Epithelial cell of esophagus (primary cell): Measurements from ENCODE around the gene UFD1.

Experiments used
- DNase-seq: peaks from one replicate; pipeline ENCODE4 v3.0.0; 2010; ENCODE audit warnings: low read depth
- H3K4me3 ChIP-seq: 2 replicates; pipeline ENCODE4 v1.5.1; 2011; ENCODE audit warnings: mild to moderate bottlenecking, low read length, control low read depth
- TF ChIP-seq, protein P1 (sequence below): IDR thresholded peaks from 2 replicates; pipeline ENCODE4 v1.5.1; 2011; ENCODE audit warnings: low read depth, mild to moderate bottlenecking, low read length, control low read depth, inconsistent platforms; ENCODE audit not compliant: insufficient read depth; ENCODE audit errors: missing control alignments

Gene UFD1

DNA sequence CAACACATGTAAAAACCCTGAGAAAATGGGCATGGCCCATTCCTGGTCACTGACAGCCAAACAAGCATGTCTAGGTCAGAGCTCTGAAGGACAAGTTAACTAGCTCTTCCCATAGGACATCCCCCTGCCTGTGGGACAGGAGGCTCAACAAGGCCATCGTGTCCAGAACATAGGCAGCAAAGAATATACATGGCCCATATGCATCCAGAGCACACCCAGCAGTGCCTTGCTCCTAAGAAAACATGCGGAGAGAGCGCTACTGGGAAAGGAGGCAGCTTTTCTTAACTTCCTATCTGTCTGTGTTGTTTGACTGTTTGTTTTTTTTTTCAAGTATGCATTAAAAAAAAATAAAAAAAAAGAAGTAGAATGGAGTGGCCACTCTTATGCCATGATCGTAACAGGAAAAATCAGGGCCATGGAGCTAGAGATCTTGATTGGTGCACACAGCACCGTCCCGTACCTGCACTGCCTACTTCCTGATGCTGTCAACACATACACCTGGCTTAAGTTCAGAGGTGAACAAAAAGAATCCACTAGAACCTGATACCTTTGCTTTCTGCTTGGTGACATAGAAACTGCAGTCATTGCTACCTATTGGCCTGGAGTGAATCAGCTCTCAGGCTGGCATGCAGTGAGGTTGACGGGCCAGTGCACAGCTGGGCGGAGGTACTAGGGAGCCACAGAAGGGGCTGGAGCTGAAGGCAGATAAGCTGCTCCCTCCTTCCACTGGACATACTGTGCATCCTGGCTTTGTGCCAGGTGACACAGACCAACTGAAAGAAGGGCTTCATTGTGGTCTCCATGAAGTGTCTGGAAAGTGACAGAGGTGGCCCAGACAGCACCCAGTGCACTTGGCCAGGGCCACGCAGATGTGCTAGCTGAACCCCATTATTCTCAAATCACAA lies 11.9 kb downstream of the UFD1 start:
- TF ChIP-seq, protein P1, sequence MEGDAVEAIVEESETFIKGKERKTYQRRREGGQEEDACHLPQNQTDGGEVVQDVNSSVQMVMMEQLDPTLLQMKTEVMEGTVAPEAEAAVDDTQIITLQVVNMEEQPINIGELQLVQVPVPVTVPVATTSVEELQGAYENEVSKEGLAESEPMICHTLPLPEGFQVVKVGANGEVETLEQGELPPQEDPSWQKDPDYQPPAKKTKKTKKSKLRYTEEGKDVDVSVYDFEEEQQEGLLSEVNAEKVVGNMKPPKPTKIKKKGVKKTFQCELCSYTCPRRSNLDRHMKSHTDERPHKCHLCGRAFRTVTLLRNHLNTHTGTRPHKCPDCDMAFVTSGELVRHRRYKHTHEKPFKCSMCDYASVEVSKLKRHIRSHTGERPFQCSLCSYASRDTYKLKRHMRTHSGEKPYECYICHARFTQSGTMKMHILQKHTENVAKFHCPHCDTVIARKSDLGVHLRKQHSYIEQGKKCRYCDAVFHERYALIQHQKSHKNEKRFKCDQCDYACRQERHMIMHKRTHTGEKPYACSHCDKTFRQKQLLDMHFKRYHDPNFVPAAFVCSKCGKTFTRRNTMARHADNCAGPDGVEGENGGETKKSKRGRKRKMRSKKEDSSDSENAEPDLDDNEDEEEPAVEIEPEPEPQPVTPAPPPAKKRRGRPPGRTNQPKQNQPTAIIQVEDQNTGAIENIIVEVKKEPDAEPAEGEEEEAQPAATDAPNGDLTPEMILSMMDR = no peak
- DNase-seq = no peak
- no peak overlapping the region for H3K4me3 ChIP-seq

- TF ChIP-seq, protein P1 = no peak
- no peak overlapping the region for H3K4me3 ChIP-seq
- DNase-seq = no peak
Measured at GRCh38 chr22:19466126-19466716, 12.8 kb downstream of the UFD1 start.

DNA sequence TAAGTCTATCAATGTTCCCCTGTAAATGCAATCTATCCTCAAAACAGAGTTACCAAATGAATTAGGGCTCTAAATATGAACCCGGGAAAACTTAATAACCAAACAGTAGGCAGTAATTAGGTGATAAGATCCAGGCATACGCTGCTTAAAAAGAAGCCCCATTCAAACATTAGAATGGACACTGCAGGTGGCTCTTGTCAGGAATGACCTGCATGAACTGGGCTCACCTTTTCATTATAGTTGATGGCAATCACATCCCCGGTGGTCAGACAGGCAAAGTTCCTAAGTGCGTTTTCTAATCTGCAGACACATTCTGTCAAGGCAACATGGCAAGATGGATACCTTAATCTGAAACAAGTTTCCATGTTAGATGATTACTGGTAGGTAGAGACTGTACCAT lies 14.0 kb downstream of the UFD1 start:
- no peak for DNase-seq
- TF ChIP-seq, protein P1 = no peak
- no peak overlapping the region for H3K4me3 ChIP-seq

GRCh38 chr22:19464546-19464945 lies 14.4 kb downstream of the UFD1 start:
- no peak overlapping the region for H3K4me3 ChIP-seq
- DNase-seq = no peak
- TF ChIP-seq, protein P1 = no peak

GRCh38 chr22:19463491-19464469 lies 15.2 kb downstream of the UFD1 start:
- TF ChIP-seq, protein P1 = no peak
- H3K4me3 ChIP-seq = no peak overlapping the region
- DNase-seq = no peak

DNA sequence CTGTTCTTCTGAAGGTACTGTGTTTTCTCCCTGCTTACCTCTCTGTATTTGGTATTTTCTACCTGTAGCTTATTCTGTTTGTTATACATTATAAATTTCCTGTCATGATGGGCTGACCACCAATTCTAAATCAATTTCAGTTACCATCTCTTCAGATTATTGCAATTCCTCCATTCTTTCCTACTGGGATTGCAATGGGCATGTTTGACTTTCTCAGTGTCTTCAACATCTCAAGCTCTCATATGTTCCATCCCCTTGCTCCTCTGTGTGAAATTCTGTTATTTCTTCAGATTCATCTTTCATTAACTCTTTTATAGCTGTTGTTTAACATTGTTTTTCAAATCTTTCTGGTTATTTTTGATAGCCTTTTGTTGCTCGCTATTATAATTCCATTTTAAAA lies 16.0 kb downstream of the UFD1 start:
- no peak for DNase-seq
- TF ChIP-seq, protein P1 = no peak
- no peak overlapping the region for H3K4me3 ChIP-seq
